Gastroesophageal sphincter (tissue), 4 donors: ENCODE data around the gene POR. TPM values are rescaled to one million over a fixed set of nuclear protein-coding genes. Genes with fewer than 3 reads are reported as not detected.
A peak's percentile ranks its signal among the peaks of the same experiment; 100 is the strongest.
"Not testable (repeated sequence)": the region's sequence is repeated elsewhere in the genome, so short reads cannot be mapped to it uniquely, and the experiment has no call there.

Source experiments
- ATAC-seq: fragments of 150-250 bp; one replicate; pipeline ENCODE4 v1.9.1; 2016; ENCODE audit warnings: mild to moderate bottlenecking, moderate library complexity
- H3K27ac ChIP-seq, 4 donors: fragments of 200-600 bp; sonication (generic) in 3 of 4; 1 replicate in 3 of 4; 2 replicates in 1 of 4; pipeline ENCODE4 v1.5.1; 2016 to 2019
- H3K27me3 ChIP-seq: fragments of 200-600 bp; sonication (generic); one replicate; pipeline ENCODE4 v1.5.1; 2019
- H3K36me3 ChIP-seq, 2 donors: fragments of 200-600 bp; sonication (generic); one replicate each; pipeline ENCODE4 v1.5.1; 2019; ENCODE audit warnings: control low read depth in 1 of 2
- H3K4me1 ChIP-seq, 3 donors: fragments of 200-600 bp; sonication (generic); 1 replicate in 2 of 3; 2 replicates in 1 of 3; pipeline ENCODE4 v1.5.1; 2016 to 2019; ENCODE audit warnings: control low read depth in 2 of 3
- H3K4me3 ChIP-seq, 2 donors: fragments of 200-600 bp; sonication (generic); one replicate each; pipeline ENCODE4 v1.5.1; 2019; ENCODE audit warnings: mild to moderate bottlenecking in 1 of 2, moderate library complexity in 1 of 2
- H3K9me3 ChIP-seq, 3 donors: fragments of 200-600 bp; sonication (generic); one replicate each; pipeline ENCODE4 v1.5.1; 2017 to 2019; ENCODE audit warnings: control low read depth in 2 of 3
- CTCF ChIP-seq, 4 experiments: fragments of 200-600 bp in 2 of 4; fragments of 450-650 bp in 2 of 4; sonication (generic) in 1 of 4; IDR thresholded peaks; one replicate each; pipeline ENCODE4 v1.5.1; 2017 to 2019; ENCODE audit warnings: antibody characterized with exemption in 4 of 4, mild to moderate bottlenecking in 2 of 4, moderate library complexity in 2 of 4
- EP300 ChIP-seq: sonication (generic); formaldehyde crosslinking; IDR thresholded peaks from one replicate; pipeline ENCODE4 v1.6.1; 2017; ENCODE audit warnings: antibody characterized with exemption, mild to moderate bottlenecking
- POLR2A ChIP-seq, 2 donors: fragments of 450-650 bp; IDR thresholded peaks; one replicate each; pipeline ENCODE4 v1.6.1; 2017; ENCODE audit warnings: antibody characterized with exemption in 2 of 2, mild to moderate bottlenecking in 2 of 2, moderate library complexity in 1 of 2
- POLR2AphosphoS5 ChIP-seq: sonication (generic); formaldehyde crosslinking; IDR thresholded peaks from one replicate; pipeline ENCODE4 v1.6.1; 2017; ENCODE audit warnings: antibody characterized with exemption
- WGBS, 2 donors: methylation state at CpG; one replicate each; pipeline ENCODE4 v1.1.5; 2018; ENCODE audit warnings: low coverage in 1 of 2; 5-methylcytosine and 5-hydroxymethylcytosine counted together
- total RNA-seq, 4 donors: library from RNA; depleted of rRNA; stranded (reverse); fragments of >200 nt; gene quantifications; one replicate each; pipeline ENCODE4 v1.1.0, GENCODE V29; 2016

Gene POR
- total RNA-seq, 4 donors from 2014 or later = 31.5 to 54.3 (median 47.7) TPM

GRCh38 chr7:76008156-76008687 lies 93.3 kb downstream of the POR start:
- H3K27ac ChIP-seq = no peak overlapping the region
- no peak for ATAC-seq
- H3K4me1 ChIP-seq = peaks cover 0 to 24% (median 6%) of the 10 kb centered on the region in 3 donors
- peaks cover 0 to 26% of the 10 kb centered on the region in 2 donors for H3K36me3 ChIP-seq
- no peak overlapping the region for H3K4me3 ChIP-seq
- no peaks in the 10 kb centered on the region for H3K9me3 ChIP-seq
- 58 to 67% methylated on average over 1 to 3 of the region's 8 CpGs for WGBS, 2 donors
- H3K27me3 ChIP-seq = no peaks in the 10 kb centered on the region
- TF ChIP-seq EP300 (no peak), CTCF (IDR thresholded peaks at IDR 0.05) (no peak), POLR2AphosphoS5 (no peak), POLR2A (IDR thresholded peaks at IDR 0.05) (no peak)

GRCh38 chr7:76009672-76010600 lies 95.0 kb downstream of the POR start:
- Histone ChIP-seq H3K4me3 (no peak overlapping the region), H3K4me1 (peaks cover 0 to 24% (median 6%) of the 10 kb centered on the region in 3 donors), H3K36me3 (peaks cover 0 to 14% of the 10 kb centered on the region in 2 donors), H3K27me3 (no peaks in the 10 kb centered on the region), H3K27ac (peak overlapping the region in 2 of 4 donors; percentile 33 to 70), H3K9me3 (no peaks in the 10 kb centered on the region)
- TF ChIP-seq EP300 (no peak), CTCF (IDR thresholded peaks at IDR 0.05) (no peak), POLR2A (IDR thresholded peaks at IDR 0.05) (no peak), POLR2AphosphoS5 (no peak)
- WGBS, 2 donors = 72 to 81% methylated on average over 3 to 7 of the region's 11 CpGs
- ATAC-seq = no peak

- H3K4me1 ChIP-seq = peaks cover 0 to 24% (median 6%) of the 10 kb centered on the region in 3 donors
- peak; percentile 87 for ATAC-seq
- 7 to 21% methylated on average over 5 to 8 of the region's 8 CpGs for WGBS, 2 donors
- no peaks in the 10 kb centered on the region for H3K27me3 ChIP-seq
- peaks cover 0 to 7% of the 10 kb centered on the region in 2 donors for H3K36me3 ChIP-seq
- peak overlapping the region in 3 of 4 donors; percentile 61 to 70 (median 66) for H3K27ac ChIP-seq
- H3K4me3 ChIP-seq = no peak overlapping the region
- no peaks in the 10 kb centered on the region for H3K9me3 ChIP-seq
- TF ChIP-seq POLR2AphosphoS5 (peak; percentile 26), POLR2A (IDR thresholded peaks at IDR 0.05) (no peak)
Measured at GRCh38 chr7:76011442-76011861, 96.5 kb downstream of the POR start.

- H3K9me3 ChIP-seq = no peaks in the 10 kb centered on the region
- H3K27me3 ChIP-seq = no peaks in the 10 kb centered on the region
- no peak for TF ChIP-seq POLR2AphosphoS5
- TF ChIP-seq POLR2A (IDR thresholded peaks at IDR 0.05) = no peak
- no peak for TF ChIP-seq CTCF (IDR thresholded peaks at IDR 0.05)
- TF ChIP-seq EP300 = no peak
- H3K4me1 ChIP-seq = peaks cover 0 to 16% (median 6%) of the 10 kb centered on the region in 3 donors
- H3K4me3 ChIP-seq = no peak overlapping the region
- ATAC-seq = no peak
- no peak overlapping the region for H3K27ac ChIP-seq
- peaks cover 0 to 18% of the 10 kb centered on the region in 2 donors for H3K36me3 ChIP-seq
- 74 to 83% methylated on average over 13 of the region's 13 CpGs for WGBS, 2 donors
Measured at GRCh38 chr7:76016191-76016947, 101.4 kb downstream of the POR start.

GRCh38 chr7:76018520-76018919 lies 103.6 kb downstream of the POR start:
- not testable (repeated sequence) for H3K27ac ChIP-seq, H3K4me3 ChIP-seq, H3K9me3 ChIP-seq, ATAC-seq, H3K27me3 ChIP-seq, H3K4me1 ChIP-seq
- H3K36me3 ChIP-seq = peaks cover 0 to 28% of the 10 kb centered on the region in 2 donors
- 100% methylated on average over 3 to 4 of the region's 4 CpGs for WGBS, 2 donors
